Stimulated activated CD4-positive, alpha-beta T cell treated with anti-CD3 and anti-CD28 coated beads, Interleukin-4, amount 100 ng/mL, for 1 hour (primary cell): ENCODE measurements around the gene OTUB2.

Experiments
- DNase-seq: peaks from one replicate; pipeline ENCODE4 v3.0.0-alpha.2; 2020

OTUB2 gene

GRCh38 chr14:93997916-93998870 lies 27.9 kb upstream of the OTUB2 start:
- no peak for DNase-seq

DNA sequence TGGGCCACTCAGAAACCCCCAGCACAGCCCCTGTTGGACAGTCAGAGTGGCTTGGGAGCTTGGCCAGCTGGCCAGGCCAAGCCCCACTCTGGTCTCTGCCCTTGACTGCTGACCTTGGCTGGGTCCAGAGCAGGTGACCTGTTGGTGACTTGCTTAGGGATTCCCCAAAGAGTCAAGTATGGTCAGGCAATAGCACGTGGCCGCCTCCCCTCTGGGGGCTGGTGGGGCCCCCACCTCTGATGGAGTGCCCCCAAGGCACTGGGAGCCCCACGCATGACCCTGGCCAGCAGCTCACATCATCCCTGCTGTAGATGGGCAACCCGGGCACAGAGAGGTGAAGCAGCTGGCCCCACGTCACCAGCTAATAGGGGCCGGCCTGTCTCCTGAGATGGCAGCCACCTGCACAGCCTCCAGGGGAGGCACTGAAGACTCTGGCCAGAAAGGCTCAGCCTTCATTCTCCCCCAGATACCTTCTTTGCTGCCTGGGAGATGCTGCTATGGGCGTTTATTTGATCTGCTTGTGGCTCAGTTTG lies 27.2 kb upstream of the OTUB2 start:
- DNase-seq = no peak

DNA sequence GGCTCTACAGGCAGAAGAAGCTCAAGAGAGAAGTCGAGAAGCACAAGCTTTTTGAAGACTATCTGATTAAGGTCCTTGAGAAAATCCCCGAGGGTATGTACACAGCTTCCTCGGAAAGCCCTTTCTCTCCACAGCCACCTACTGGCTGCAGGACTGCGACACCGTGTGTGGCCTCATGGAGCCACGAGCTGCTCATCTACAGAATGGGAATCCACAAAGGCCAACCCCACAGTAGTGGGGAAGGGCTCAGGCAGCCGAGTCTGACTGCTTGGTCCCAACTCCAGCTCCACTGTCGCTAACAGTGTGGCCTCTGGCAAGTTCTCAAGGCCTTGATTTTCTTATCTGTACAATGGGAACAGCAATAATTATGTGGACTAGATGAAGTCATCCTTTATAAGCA lies 26.6 kb upstream of the OTUB2 start:
- no peak for DNase-seq

DNA sequence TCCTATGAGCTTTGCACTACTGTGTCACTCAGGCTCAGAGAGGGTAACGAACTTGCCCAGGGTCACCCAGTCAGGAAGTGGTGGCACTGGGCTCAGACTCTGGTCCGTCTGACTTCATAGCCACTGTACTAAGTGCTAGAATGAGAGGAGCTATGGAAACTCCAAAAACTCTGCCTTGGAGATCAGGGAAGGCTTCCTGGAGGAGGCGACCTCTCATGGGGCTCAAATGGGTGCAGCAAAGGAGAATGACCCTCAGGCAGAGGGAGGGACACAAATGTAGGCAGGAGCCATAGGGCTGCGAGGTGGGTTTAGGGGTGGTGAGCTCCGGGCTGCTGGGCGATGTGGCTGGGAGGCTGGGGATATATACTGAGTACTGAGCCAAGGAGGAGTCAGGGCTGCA lies 25.9 kb upstream of the OTUB2 start:
- DNase-seq = no peak

DNA sequence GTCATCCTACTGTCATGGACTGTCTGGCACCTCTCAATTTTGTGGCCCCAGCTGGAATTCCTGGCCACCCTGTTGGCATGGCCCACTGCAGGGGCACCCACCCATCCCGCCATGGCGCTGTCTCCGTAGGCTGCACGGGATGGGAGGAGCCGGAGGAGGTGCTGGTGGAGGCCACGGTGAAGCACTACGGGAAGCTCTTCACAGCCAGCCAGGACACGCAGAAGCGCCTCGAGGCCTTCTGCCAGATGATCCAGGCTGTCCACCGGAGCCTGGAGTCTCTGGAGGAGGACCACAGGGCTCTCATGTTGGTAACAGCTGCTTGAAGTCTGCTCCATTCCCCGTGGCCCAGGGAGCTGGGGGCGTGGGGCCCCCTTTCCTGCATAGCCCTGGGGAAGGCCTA lies 25.1 kb upstream of the OTUB2 start:
- DNase-seq = no peak

DNA sequence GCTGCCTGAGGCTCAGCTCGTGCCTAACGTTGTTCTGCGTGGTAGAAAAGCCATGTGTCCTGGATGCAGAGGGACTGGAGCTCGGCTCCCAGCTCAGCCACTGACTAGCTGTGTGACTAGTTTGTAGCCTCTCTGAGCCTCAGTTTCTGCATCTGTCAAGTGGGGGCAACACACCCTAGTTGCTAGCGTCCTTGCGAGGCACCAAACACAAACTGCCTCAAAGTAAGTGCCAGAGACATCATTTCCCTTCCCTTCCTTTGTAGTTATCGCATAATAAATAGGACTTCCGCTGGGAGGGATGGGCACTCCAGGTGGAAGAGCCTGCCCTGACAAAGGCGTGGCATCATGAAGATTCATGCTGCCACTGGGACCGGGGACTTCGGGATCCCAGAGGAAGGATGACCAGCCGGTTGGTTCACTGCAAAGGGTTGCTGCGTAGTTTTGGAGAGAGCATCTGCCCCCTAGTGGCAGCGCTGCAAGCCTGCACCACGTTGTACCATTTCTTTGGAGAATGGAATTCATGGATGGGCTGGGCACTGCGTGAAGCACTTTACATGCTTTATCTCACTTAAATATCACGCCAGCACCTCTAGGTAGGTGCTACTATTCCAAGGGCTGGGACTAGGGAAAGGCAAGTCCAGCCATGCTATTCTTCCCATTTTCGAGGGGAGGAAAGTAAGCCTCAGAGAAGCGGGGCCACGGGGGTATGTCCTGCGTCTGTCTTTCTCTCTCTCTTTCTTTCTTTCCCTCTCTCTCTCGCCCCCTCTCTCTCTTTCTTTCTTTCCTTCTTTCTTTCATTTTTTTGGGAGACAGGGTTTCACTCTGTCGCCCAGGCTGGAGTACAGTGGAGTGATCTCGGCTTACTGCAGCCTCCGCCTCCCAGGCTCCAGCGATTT lies 24.4 kb upstream of the OTUB2 start:
- DNase-seq = peak; percentile 58

GRCh38 chr14:94003397-94003796 lies 22.7 kb upstream of the OTUB2 start:
- DNase-seq = no peak

- no peak for DNase-seq
Measured at GRCh38 chr14:94004015-94004414, 22.1 kb upstream of the OTUB2 start.

DNA sequence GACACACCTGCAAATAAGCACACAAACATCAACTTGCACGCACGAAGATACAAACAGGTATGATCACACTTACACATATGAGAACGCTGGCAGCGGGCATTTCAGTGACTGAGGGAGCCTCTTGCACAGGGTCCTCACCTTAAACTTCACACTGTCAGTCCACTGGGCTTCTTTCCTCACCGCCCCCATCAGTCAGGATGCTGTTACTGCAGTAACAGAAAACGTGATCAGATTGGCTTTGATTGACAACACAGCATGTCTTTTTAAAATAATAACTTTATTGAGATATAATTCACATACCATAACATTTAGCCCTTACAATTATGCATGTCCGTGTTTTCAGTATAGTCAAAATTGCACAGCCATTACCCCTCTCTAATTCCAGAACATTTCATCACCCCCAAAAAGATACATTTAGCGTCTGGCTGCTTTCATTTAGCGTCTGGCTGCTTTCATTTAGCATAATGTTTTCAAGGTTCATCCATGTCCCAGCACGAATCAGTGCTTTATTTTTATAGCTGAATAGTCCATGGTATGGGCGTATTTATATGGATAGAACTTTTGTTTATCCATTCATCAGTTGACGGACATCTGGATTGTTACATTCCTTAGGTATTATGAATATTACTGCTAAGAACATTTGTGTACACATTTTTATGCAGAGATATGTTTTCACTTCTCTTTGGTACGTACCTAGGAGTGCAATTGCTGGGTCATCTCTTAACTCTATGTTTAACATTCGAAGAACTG lies 20.6 kb upstream of the OTUB2 start:
- DNase-seq = no peak

DNA sequence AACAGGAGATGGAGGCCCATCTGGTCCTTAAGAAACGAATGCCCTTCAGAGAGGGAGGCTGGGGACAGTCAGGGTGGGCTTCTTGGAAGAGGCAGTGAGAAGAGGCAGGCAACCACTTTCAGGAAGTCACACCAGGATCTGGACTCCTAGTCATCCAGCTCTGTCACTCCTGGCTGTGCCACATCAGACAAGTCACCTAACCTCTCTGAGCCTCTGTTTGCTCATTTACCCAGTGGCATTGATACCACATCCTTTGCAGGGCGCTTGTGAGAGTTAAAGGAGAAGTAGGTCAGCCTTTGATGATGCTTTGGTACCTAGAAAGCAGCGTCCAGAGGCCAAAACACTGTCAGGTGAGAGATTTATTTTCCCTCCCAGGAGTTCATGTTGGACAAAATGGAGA lies 17.9 kb upstream of the OTUB2 start:
- DNase-seq = no peak

GRCh38 chr14:94009767-94010166 lies 16.4 kb upstream of the OTUB2 start:
- DNase-seq = no peak

GRCh38 chr14:94010625-94011024 lies 15.5 kb upstream of the OTUB2 start:
- no peak for DNase-seq

DNA sequence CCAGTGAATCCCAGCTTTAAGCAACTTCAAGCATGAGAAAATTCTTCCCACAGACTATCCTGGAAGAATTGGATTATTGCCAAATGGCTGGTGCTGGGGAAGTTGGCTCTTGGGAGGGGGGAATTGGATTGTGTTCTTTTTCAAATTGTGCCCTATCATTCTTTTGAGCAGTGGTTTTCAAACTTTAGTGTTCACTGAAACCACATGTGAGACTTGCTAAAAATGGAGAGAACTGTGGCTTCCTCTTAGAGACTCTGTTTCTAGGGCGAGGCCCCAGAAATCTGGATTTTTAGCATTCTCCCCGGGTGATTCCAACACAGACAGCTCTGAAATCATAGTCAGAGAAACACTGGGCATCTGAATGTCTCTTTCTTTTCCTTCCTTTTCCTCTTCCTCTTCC lies 14.3 kb upstream of the OTUB2 start:
- no peak for DNase-seq

GRCh38 chr14:94014382-94014781 lies 11.8 kb upstream of the OTUB2 start:
- no peak for DNase-seq

GRCh38 chr14:94015223-94015622 lies 10.9 kb upstream of the OTUB2 start:
- no peak for DNase-seq

DNA sequence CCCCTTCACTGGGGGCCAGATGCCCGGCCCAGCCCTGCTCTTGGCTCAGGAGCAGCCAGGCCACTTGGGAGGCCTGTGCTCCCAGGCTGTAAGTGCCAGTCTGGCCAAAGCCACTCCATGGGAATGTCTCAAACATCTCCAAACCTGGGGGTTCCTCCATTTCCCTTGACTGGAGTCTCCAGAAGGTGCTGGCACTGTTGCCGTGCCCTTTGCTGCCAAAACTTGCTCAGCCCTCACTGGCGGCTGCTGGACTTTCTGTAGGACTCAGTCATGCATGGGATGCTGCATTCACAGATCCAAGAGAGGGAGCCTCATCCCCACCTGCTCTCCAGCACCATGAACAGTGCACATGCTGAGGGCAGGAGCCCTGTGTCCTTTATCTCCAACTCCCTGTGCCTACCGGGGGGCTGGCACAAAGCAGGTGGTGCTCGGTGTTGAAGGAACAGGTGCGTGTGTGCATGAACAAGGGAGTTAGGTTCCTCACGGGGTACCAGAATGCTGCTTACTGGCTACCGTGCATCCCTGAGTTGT lies 9.6 kb upstream of the OTUB2 start:
- DNase-seq = no peak

DNA sequence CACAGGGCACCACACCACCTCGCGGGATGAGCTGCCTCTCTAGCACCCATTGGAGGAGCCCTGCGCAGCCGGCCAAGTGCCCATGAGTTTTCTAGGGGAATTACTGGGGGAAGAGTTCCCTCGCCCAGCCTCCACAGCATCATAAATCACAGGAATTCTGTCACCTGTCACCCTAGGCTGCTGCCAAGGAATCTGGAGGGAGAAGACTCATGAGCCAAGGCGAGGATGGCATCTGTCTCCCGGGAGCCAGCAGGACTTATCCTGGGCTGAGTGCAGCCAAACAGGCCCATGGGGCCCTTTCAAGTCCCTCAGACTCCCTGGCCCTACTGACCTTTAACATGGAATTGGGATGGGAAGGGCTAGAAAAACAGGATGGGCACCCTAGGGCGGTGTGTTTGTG lies 7.8 kb upstream of the OTUB2 start:
- no peak for DNase-seq

GRCh38 chr14:94019329-94019728 lies 6.8 kb upstream of the OTUB2 start:
- no peak for DNase-seq

GRCh38 chr14:94020267-94020666 lies 5.9 kb upstream of the OTUB2 start:
- DNase-seq = no peak

- no peak for DNase-seq
Measured at GRCh38 chr14:94021001-94021400, 5.1 kb upstream of the OTUB2 start.

GRCh38 chr14:94021416-94022157 lies 4.6 kb upstream of the OTUB2 start:
- no peak for DNase-seq
